GM19240 (cell line): ENCODE measurements around the gene TTC9C.
"Not testable (repeated sequence)": the region's sequence is repeated elsewhere in the genome, so short reads cannot be mapped to it uniquely, and the experiment has no call there.

Source experiments
- DNase-seq: peaks from one replicate; pipeline ENCODE4 v3.0.0; 2011; ENCODE audit warnings: low spot score; ENCODE audit not compliant: insufficient read length

The TTC9C gene

DNA sequence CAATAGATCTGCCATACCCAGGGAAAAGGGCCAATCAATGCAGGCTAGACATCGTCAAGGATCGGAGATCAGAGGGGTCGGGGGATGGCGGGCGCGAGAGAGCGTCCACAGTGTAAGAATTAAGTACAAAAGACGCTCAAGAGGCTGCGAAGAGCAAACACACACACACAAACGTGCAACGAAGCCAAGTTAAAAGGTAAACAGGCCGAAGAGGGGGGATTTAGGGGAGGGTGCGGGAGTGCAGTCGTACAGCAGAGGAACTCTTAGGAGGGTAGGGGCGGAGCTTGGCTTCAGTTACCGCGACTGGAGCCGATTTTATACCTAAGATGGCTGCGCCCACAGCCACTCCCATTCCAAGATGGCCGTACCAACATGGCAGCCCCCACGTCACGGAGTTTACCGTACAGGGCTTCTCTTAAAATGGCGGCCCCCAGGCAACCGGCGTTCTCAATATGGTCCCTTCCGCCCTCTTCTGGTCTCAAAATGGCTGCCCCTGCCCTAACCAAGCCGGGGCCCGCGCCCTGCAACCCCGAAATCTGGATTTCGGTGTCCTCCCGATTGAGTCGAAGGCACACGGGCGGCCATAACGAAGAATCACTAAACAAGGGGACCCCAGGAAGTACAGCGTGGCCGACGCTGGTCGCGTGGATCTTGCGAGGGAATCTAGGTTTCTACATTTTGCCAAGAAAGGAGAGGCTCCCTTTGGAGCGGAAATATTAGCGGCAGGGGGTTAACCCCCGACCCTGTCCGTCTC, 18.9 kb upstream of the TTC9C start:
- DNase-seq = peak; percentile 85

DNA sequence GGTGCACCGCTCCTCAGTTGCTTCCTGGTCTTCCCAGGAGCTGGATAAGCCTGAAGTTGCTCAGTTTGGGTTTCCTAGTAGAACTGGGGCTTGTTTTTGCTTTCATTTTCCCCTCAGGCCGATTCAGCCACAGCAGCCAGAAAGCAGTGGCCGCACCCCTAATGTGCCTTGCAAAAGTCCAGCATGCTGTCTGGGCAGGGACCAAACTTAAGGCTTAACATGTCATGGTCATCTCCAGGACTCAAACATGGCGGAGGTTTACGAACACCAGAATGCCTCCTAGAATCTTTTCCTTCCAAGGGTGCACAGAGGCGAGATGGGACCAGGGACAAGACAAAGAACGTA, 18.3 kb upstream of the TTC9C start:
- DNase-seq = no peak

DNA sequence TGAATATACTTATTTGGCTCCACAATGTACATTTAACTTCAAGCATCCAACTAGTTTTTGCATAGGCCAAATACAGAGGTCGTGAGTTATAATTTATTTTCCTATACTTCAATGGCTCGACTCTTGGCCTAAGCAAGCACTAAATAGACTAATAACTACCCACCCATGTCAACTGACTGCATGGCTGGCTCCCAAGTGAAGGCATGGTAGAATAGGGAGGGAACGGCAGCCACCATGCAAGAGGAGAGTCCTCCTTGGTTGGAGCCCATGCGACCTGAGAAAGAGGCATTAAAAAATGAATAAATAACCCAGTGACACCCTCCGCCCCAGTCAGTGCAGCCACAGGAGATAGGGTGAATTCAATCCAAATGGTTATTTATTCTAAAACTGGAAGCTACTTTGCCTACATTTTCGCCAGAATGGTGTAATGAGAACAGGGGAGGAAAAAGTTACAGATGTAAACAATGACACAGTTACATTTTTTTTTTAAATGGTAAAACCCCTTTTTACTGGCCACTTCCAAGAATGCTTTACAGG, 15.9 kb upstream of the TTC9C start:
- DNase-seq = no peak

DNA sequence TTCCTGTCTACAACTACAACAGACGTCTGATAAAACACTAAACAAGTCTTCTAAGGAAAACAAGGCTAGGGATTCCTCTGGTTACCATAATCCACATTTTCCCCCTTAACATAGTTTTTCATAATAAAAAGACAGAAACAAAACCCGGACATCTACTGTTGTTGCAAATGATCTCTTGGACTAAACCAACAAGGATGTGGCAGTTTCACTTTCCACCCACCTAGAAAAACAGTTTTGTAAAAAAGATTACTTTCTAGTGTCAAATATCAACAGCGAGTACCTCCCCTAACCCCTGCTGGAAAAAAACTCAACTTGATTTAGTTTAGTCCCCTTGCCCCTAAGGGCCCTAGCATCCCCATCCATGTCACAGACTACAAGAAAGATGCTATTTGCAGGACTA, 15.4 kb upstream of the TTC9C start:
- DNase-seq = no peak

DNA sequence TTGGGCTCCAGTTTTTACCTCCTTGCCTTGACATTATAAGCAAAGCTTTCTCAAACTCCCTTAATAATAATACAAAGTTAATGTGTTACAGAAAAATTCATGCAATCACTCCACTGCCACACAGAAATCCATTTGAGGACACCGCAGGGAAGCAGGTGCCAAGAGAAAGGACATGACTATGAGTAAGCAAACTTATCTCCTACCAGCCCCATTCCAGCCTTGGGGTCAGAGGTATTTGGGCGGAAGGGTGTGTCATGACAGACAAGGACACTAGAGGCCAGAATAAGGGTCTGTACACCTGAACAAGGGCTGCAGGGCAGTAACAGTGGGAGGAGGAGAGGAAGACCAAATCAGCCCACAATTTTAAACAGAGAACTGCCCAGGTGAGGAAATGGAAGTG, 14.9 kb upstream of the TTC9C start:
- DNase-seq = no peak

DNA sequence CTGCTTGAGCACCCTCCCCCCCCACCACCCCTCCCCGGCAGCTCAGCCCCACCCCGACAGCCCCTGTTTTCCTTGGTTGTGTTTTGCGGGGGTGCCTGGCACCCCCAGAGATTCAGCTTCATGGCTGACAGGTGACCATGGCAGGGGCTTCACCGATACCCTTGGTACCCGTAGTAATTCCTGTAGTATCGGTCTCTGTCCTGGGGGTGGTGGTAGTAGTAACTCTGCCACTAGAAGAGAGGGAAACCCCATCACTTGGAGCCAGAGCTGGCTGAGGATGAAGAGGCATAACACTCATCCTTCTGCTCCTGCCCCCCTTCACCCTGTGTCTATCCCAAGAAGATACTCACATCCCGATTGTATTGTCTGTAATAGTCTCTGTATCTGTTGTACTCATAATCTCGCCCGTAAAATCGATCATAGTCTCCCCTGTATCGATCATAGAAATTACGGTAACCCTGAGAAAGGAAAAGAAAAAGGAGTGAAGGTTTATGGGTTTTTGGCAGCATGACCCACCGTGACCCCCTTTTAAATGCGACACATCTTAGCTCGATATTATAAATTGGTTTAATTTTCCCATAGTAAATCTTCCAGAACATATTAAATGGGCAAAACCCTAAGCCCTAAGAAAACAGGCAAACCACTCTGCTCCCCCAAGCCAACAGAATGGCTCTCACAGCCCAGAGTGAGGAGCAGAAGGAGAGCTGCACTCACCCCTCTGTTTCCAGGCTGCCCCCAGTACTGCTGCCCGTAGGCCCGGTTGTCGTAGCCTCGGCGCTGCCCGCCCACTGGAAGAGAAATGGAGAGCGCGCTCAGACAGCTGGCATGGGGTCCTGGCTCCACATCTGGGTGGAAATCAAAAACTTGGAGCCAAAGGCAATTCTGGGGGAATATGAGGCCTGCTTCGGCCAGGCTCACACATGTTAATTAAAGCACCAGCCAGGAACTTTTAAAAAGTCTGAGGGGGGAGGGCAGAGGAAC, 12.8 kb upstream of the TTC9C start:
- DNase-seq = no peak

DNA sequence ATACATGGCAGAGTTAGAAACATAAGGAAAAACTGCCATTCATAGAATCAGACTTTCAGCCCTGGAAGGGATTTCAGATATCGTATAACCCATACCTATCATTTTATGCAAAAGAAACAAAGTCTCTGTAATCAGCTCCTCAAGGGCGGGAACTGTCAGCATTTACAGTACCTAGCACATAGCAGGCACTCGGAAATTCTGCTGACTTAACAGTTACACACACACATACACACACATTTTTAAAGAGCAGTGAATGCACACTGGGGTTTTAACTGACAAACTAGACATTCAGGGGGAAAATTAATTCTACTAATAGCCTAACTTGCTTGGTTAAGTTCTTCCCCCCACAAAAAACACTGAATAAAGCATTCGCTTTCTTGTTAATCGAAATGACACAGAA, 12.1 kb upstream of the TTC9C start:
- DNase-seq = no peak

DNA sequence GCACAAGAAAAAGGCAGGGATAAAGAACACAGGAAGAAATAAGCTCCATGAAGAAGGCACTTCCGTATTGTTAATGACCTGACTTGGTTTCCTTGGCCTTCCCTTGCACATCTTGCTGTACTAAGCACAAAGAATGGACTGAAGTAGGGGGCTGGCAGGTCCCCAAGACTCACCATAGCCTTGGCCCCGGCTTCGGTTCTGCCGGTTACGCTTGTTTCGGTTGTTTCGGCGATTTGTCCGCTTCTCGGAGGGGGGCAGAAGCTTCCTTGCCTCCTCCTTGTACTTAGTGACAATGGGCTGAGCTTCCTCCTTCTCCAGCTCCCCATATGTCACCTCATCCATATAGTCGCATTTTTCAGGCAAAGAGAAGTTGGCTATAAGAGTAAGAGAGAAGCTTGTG, 11.5 kb upstream of the TTC9C start:
- DNase-seq = no peak

DNA sequence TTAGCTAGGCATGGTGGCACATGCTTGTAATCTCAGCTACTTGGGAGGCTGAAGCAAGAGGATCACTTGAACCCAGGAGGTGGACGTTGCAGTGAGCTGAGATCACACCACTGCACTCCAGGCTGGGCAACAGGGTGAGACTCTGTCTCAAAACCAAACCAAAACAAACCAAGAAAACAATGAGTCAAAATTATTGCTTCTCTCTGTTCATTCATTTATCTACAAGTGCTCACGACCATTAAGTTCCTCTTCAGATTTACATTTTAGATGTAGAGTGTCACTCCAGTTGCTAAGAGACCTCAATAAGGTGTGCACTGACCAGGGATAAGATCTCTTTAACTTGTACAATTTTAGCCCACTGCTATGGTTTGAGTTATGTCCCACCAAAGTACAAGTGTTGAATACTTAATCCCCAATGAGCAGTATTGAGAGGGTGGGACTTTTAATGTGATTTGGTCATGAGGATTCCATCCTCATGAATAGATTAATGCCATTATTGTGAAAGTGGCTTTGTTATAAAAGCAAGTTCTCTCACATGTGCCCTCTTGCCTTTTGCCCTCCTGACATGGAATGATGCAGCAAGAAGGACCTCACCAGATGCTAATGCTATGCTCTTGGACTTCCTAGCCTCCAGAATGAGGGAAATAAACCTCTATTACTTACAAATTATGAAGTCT, 8.8 kb upstream of the TTC9C start:
- DNase-seq = no peak

DNA sequence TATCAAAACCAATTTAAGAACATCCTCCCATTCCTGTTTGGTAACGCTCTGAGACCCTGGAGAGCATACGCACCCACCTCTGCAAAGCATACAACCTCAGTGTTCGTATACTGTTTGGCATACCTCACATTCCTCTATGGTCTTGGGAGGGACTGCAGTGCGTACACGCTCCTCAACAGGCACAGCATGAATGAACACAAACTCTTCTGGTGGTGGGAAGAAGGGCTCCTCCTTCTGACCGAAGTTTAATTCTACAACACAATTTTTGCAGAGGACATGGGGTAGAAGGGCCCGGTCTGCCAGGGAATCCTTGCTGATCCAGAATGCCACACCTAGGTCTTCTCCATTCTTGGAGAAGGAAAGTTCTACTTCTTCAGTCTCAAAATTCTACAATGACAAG, 6.3 kb upstream of the TTC9C start:
- DNase-seq = no peak

DNA sequence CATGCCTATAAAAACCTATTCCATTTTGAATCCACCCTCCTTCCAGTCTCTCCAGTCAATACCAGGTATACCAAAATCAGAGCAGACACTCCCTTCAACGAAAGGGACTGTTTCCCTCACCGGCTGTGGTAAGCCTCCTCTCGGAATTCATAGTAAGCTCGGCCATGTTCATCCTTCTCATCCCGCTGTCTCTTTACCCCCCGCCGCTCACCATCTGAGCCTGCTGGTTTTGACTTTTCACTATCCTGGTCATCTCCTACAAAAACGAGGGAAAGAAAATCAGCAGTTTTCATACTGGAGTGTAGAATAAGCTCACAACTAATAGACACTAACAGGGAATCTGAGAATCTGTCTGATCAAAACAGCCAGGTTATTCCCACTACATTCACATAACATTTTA, 4.1 kb upstream of the TTC9C start:
- DNase-seq = no peak

DNA sequence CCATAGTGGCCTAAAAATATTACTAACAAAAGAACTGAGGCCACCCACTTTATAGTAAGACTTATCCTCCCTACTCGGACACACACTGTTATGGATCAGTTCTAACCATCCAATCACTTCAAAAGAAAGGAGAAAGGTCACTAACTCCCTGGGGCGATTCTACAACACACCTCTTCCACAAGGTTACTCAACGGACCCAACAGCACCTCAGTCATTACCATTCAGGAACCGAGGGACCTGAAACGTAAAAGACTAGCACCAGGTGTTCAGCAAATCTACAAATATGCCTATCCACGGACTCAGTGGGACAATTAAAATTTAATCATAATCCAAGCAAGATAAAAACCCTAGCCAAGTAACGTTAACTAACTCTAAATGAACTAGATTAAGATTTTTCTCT, 2.6 kb upstream of the TTC9C start:
- DNase-seq = no peak

DNA sequence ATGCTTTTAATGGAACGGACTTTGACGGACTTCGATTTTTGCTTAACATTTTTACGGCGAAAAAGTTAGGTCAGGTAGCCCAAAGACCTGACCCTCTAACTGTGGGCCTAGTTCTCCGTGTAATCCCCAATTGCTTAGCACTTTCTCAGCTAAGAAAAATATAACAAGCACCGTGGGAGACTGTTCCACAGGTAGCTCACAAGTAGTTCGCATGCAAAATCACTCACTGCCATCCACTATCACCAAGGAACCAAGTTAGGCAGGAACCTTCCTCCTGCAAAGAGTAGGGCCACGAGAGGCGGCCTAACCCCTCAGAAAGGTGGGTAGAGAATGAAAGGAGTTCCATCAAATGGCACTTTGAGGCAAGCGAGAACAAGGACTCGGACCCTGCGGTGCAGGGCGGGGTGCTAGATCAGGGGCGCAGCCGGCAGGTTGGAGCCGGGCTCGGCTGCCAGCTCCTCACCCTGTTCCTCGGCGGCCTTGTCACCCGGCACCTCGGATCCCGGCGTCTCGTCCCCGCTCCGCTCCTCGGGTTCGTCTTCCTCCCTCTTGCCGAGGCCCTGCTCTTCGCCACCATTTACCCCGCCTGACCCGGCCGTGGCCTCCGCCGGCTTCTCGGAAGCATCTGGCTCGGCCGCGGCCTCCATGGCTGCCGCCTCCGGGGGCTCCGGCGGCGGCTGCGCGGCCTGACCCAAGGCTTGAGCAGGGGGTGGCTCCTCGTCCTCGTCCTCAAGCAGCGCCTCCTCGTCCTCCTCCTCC, 2.0 kb upstream of the TTC9C start:
- DNase-seq = no peak

DNA sequence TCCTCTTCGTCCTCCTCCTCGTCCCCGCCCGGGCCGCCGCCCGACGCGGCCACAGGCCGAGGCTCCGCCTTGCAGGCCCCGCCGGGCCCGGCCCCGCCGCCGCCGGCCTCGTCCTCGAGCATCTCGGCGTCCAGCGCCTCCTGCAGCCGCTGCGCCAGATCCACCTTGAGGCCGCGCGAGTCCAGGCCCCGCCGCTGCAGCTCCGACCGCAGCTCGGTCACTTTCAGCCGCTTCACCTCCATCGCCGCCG, 1.4 kb upstream of the TTC9C start:
- DNase-seq = no peak

DNA sequence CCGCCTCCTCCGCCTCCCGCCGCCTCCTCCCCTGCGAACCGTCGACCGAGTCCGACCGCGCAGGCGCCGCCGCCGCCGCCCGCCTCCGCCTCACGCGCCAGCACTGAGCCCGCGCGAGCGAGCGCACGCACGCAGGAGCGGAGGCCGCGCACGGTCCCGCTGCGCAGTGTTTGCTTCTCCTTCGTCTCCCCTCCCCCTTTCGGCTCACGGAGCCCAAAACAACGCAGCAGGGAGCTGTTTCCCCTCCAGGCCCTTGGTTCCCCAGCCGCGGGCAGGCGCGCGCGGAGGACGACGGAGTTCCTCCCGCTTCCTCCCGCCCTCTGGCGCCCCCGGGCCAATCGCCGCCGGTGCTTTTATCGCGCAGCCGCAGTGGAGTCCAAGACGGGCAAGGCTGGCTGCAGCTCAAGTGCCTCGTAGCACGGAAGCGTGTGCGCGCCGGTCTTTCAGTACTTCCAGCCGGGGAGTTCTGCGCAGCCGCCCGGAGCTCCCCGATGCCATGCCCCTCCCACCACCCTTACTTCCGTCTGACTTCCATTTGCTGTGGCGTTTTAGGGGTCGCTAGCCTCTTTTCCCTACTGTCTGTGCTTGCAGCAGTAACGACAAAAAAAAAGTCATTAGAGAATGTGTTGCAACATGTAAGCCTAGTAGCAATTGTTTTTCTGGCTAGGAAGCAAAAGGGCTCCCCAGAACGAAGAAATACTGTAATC, 968 bp upstream of the TTC9C start, which contains the start of gene HNRNPUL2:
TSS of gene HNRNPUL2 (minus strand) at position 293 of the 707 bp plus-strand sequence. CDS start 301 bp downstream, outside the sequence.
- peak; percentile 83 for DNase-seq

DNA sequence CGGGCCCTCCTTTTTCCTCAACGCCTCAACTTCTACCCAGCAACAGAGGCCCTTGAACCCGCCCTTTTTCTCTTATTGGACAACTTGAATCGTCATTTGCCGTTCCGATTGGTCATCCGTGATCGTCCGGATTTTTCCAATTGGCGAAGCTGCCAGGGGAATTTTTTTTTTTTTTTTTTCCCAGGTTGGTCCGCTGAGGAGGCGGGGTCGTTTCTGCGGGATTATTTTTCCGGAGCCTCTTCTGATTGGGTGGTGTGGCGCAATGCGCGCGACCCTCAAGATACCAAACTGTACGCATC, 465 bp upstream of the TTC9C start:
- peak; percentile 60 for DNase-seq

DNA sequence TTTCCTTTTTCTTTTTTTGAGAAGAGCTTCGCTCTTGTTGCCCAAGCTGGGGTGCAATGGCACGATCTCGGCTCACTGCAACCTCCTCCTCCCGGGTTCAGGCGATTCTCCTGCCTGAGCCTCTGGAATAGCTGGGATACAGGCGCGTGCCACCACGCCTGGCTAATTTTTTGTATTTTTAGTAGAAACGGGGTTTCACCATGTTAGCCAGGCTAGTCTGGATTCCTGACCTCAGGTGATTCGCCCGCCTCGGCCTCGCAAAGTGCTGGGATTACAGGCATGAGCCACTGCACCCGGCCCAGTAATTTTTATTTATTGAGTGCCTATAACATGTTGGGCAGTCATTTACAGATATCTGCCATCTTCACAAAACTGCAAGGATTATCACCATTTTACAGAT, 1.8 kb downstream of the TTC9C start:
- DNase-seq = not testable (repeated sequence)

DNA sequence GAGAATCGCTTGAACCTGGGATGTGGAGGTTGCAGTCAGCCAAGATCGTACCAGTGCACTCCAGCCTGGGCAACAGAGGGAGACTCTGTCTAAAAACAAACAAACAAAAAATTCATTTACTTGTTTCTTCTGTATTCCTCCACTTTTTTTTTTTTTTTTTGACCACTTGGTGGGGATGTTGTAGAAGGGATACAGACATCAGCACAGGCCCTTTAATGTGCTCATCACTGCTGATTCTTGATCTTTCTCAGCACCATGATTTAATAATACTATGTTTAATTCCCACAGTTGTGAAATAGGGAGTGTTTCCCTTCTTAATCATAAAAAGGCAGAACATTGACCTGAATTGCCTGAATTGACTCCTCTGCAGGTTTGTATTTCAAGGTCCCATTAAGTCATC, 4.5 kb downstream of the TTC9C start:
- DNase-seq = no peak

DNA sequence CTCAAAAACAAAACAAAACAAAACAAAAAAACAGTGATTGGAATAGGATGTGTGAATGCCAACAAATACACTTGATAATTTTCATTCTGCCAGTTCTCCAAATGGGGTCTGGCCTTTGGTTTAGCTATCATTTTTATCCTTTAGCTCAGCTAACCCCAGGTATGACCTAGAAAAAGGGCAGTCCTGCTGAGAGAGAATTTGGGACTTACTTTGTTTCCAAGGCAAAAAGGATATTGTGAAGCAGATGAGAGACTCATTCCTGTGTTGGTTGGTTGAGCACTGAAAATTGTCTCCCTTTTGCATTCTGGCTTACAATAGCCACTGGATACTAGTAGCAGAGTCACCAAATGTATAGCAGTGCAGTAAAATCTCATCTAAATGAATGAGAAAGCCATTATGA, 8.9 kb downstream of the TTC9C start:
- DNase-seq = no peak

DNA sequence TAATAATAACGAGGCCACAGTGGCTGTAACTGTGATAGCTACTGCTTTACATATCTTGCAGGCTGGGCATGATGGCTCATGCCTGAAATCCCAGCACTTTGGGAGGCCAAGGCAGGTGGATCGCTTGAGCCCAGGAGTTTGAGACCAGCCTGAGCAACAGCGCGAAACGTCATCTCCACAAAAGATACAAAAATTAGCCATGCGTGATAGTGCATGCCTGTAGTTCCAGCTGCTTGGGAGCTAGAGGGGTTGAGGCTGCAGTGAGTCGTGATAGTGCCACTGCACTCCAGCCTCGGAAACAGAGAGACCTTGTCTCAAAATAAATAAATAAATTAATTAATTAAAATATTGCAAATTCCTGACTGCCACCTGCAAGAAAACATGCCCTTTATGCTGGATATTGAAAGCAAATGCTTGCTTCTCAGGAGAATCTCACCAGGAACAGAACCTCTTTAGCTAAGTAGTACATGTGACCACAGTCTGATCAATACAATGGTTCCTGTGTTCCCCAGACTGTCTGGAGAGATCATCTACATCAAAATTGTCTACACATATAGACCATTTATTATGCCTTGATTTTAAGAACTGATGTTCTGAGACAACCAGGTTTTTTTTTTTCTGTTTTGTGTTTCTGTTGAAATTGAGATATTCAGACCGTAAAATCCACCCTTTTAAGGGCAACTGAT, 19.3 kb downstream of the TTC9C start:
- no peak for DNase-seq
